ENCODE results near the gene MC1R. TPM values are rescaled to one million over a fixed set of nuclear protein-coding genes. Genes with fewer than 3 reads are reported as not detected.

MC1R gene
- total RNA-seq, 2 experiments from 2014 or later: 1.2 to 2.0 TPM

- no peak for ATAC-seq
- H3K4me3 Mint-ChIP-seq: no peak overlapping the region
- ChIA-PET CTCF (interaction anchor here (0.6 to 1.3 kb wide), 3 partner anchors 12 to 1036 kb away, joined by 3 to 6 read pairs (median 4); no protein-coding TSS in a partner anchor), POLR2A (no interaction called here)
- no peaks in the 10 kb centered on the region for H3K27me3 Mint-ChIP-seq
- peaks cover 26% of the 10 kb centered on the region for H3K36me3 Mint-ChIP-seq (ENCODE audit: low read depth)
- intact Hi-C loops (cut with DNase I, micrococcal nuclease): no loop called here
- H3K27ac Mint-ChIP-seq: no peak overlapping the region
- DNase-seq: no peak
- H3K4me1 Mint-ChIP-seq: no peaks in the 10 kb centered on the region
- no peaks in the 10 kb centered on the region for H3K9me3 Mint-ChIP-seq (ENCODE audit: low read depth)
Observed at GRCh38 chr16:89898201-89898967, 20.3 kb upstream of the MC1R start.

DNA sequence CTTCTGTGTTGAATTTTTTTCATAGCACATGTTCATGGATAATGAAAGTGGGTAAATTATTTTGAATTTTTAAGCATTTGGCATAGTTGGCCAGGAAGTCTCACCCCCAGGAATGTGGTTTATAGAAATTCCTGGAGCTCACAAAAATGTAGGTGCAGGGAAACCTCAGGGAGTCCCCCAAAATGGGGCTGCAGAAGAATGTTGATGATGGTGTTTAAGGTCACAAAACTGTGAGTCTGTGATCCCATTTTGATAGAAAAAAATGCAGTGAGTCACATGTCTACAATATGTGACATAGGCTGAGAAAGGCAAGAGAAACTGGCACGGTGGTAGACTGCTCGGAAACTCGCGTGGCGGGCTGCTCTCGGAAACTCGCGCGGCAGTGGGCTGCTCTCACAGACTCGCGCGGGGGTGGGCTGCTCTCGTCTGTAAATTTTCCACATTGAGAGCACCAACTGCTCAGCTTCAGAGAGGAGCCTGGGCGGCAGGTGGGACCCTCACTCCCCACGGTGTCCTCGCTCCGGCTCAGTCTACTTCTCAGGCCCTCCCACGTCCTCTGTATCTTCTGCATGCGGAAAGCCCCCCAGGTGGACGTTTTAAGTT lies 18.7 kb upstream of the MC1R start:
- CTCF ChIA-PET: interaction anchor here (1.4 kb wide), 1 partner anchor 10 kb away, joined by 4 read pairs; no protein-coding TSS in a partner anchor
- no peak for ATAC-seq

GRCh38 chr16:89900885-89901284 lies 17.8 kb upstream of the MC1R start:
- ATAC-seq (no peak), DNase-seq (no peak)
- no peaks in the 10 kb centered on the region for H3K4me1 Mint-ChIP-seq
- intact Hi-C loops (cut with DNase I, micrococcal nuclease): no loop called here
- H3K36me3 Mint-ChIP-seq (ENCODE audit: low read depth): peaks cover 21% of the 10 kb centered on the region
- no peaks in the 10 kb centered on the region for H3K27me3 Mint-ChIP-seq
- no peak overlapping the region for H3K4me3 Mint-ChIP-seq
- H3K27ac Mint-ChIP-seq: no peak overlapping the region
- POLR2A ChIA-PET: no interaction called here
- CTCF ChIA-PET: interaction anchor here (1.4 kb wide), 1 partner anchor 9 kb away, joined by 4 read pairs; no protein-coding TSS in a partner anchor
- H3K9me3 Mint-ChIP-seq (ENCODE audit: low read depth): no peaks in the 10 kb centered on the region

More for the DNA sequence above, 18.7 kb upstream of the MC1R start:
- POLR2A ChIA-PET: no interaction called here
- H3K9me3 Mint-ChIP-seq (ENCODE audit: low read depth): no peaks in the 10 kb centered on the region
- H3K27me3 Mint-ChIP-seq: no peaks in the 10 kb centered on the region
- no peaks in the 10 kb centered on the region for H3K4me1 Mint-ChIP-seq
- intact Hi-C loops (cut with DNase I, micrococcal nuclease): no loop called here
- peaks cover 26% of the 10 kb centered on the region for H3K36me3 Mint-ChIP-seq (ENCODE audit: low read depth)
- DNase-seq: no peak
- no peak overlapping the region for H3K4me3 Mint-ChIP-seq
- no peak overlapping the region for H3K27ac Mint-ChIP-seq

- peaks cover 25% of the 10 kb centered on the region for H3K36me3 Mint-ChIP-seq (ENCODE audit: low read depth)
- no peaks in the 10 kb centered on the region for H3K4me1 Mint-ChIP-seq
- ATAC-seq (no peak), DNase-seq (no peak)
- CTCF ChIA-PET: no interaction called here
- intact Hi-C loops (cut with DNase I, micrococcal nuclease): no loop called here
- H3K4me3 Mint-ChIP-seq: no peak overlapping the region
- no peak overlapping the region for H3K27ac Mint-ChIP-seq
- POLR2A ChIA-PET: no interaction called here
- no peaks in the 10 kb centered on the region for H3K9me3 Mint-ChIP-seq (ENCODE audit: low read depth)
- no peaks in the 10 kb centered on the region for H3K27me3 Mint-ChIP-seq
Observed at GRCh38 chr16:89902980-89903379, 15.7 kb upstream of the MC1R start.

DNA sequence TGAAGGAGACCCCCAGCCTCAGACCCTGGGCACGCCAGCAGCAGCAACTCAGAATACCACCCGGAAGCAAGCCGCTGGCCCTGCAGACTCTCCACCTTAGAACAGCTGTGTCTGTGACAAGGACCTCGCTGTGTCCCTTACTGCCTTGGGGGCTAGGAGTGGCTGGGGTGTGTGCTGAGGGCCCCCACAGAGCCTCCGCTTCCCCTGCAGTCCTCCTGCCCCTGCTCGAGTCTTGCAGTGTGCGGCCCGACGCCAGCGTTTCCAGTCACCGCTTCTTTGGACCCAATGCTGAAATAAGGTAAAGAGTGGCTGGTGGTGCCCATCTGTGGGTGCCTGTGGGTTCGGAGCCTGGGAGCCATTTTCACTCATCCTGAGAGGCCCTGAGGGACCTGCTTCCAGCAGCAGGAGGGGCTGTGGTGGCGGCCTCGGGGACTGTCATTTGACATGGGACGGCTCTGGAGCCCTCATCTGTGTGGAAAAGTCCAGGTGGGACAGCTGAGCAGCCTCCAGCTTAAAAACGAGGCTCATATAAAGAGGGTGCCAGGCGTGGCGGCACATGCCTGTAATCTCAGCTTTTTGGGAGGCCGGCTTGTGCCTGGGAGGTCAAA lies 14.7 kb upstream of the MC1R start:
- H3K9me3 Mint-ChIP-seq (ENCODE audit: low read depth): no peaks in the 10 kb centered on the region
- peaks cover 25% of the 10 kb centered on the region for H3K36me3 Mint-ChIP-seq (ENCODE audit: low read depth)
- DNase-seq (no peak), ATAC-seq (no peak)
- H3K27me3 Mint-ChIP-seq: no peaks in the 10 kb centered on the region
- ChIA-PET POLR2A (no interaction called here), CTCF (no interaction called here)
- H3K4me3 Mint-ChIP-seq: no peak overlapping the region
- no peaks in the 10 kb centered on the region for H3K4me1 Mint-ChIP-seq
- intact Hi-C loops (cut with DNase I, micrococcal nuclease): no loop called here
- H3K27ac Mint-ChIP-seq: no peak overlapping the region

DNA sequence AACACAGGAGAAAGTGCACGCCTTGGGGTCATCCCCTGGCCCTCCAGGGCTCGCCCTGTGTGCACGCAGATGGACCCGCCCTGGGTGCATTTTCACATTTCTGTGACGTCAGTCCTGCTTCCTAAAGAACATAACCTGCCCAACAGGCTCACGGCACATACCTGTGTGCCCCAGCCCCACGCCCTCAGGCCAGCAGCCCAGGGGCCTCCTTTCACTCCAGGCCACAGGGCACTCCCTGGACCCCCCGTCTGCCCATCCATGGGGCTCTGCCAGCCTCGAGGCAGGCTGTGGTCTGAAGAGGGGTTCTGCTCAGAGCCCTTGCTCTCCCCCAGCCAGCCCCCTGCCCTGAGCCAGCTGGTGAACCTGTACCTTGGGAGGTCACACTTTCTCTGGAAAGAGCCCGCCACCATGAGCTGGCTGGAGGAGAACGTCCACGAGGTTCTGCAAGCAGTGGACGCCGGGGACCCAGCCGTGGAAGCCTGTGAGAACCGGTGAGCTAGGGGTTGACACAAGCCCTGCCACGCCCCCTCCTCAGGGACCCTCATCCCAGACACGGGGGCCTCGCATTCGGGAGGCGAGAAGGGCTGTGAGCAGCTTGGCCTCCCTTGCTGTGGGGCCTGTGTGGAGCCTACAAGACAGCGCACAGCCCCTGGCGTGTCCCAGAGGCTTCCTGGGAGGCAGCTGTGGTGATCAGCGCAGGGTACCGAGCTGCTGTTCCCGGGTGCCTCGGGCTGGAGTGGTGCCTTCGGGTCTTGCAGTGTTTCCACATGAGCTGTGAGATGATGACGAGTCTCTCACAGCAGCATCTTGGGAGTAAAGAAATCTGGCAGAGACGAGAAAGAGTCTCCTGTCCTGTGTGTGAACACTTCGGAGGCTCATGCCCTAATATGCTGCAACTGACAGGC lies 13.8 kb upstream of the MC1R start:
- ChIA-PET POLR2A (no interaction called here), CTCF (no interaction called here)
- intact Hi-C loops (cut with DNase I, micrococcal nuclease): no loop called here
- Mint-ChIP-seq H3K9me3 (ENCODE audit: low read depth) (no peaks in the 10 kb centered on the region), H3K4me1 (no peaks in the 10 kb centered on the region), H3K27me3 (no peaks in the 10 kb centered on the region), H3K4me3 (no peak overlapping the region), H3K36me3 (ENCODE audit: low read depth) (peaks cover 22% of the 10 kb centered on the region), H3K27ac (no peak overlapping the region)
- DNase-seq (no peak), ATAC-seq (no peak)

- no peaks in the 10 kb centered on the region for H3K9me3 Mint-ChIP-seq (ENCODE audit: low read depth)
Observed at GRCh38 chr16:89905511-89906139, 13.0 kb upstream of the MC1R start.

DNA sequence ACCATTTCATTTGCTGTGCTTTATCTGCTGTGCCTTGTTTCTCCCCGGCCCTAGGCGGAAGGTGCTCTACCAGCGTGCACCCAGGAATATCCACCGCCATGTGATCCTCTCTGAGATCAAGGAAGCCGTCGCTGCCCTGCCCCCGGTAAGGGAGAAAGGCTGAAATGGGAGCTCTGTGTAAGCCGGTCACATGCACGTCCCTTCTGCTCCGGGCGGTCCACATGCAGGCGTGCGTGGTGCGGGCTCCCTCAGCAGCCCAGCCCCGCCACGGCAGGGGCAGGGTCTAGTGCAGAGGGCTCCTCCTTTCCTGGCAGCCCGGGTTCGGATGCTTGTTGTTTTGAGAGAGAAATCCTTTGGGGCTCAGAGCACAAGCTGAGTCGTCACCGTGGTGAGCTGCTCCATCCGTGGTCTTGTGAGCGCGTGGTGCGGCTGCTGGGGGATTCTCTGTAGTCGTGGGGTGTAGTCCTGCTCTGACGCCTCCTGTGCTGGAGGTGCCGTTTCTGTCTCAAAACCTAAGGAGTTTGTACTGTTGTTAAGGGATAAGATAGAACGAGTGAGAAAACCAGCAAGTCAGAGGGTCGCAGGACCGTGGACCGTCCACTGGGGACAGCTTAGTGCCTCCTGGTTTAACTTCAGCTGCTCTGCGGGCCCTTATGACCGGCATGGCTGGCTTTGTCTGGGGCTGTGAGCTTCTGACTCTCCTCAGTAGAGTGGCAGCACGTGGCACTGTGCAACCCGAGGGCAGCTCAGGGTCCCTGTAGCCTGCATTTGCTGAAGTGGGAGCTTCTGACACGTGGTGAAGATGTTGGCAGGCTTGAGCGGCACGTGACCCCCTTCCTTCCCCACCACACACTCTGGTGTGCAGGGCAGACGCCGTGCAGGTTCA lies 12.3 kb upstream of the MC1R start:
- POLR2A ChIA-PET: no interaction called here
- Mint-ChIP-seq H3K27ac (no peak overlapping the region), H3K27me3 (no peaks in the 10 kb centered on the region), H3K4me1 (no peaks in the 10 kb centered on the region), H3K9me3 (ENCODE audit: low read depth) (no peaks in the 10 kb centered on the region), H3K36me3 (ENCODE audit: low read depth) (peaks cover 26% of the 10 kb centered on the region), H3K4me3 (no peak overlapping the region)
- CTCF ChIA-PET: interaction anchor here (0.6 to 0.8 kb wide), 4 partner anchors 12 to 131 kb away, joined by 3 to 5 read pairs (median 3); partner anchors contain the start of genes MC1R and TUBB3
- intact Hi-C loops (cut with DNase I, micrococcal nuclease): no loop called here
- ATAC-seq (no peak), DNase-seq (no peak)

More at GRCh38 chr16:89905511-89906139, 13.0 kb upstream of the MC1R start:
- Mint-ChIP-seq H3K27me3 (no peaks in the 10 kb centered on the region), H3K4me3 (no peak overlapping the region), H3K4me1 (no peaks in the 10 kb centered on the region), H3K27ac (no peak overlapping the region), H3K36me3 (ENCODE audit: low read depth) (peaks cover 23% of the 10 kb centered on the region)
- DNase-seq: no peak
- no peak for ATAC-seq
- ChIA-PET POLR2A (no interaction called here), CTCF (no interaction called here)
- intact Hi-C loops (cut with DNase I, micrococcal nuclease): no loop called here

DNA sequence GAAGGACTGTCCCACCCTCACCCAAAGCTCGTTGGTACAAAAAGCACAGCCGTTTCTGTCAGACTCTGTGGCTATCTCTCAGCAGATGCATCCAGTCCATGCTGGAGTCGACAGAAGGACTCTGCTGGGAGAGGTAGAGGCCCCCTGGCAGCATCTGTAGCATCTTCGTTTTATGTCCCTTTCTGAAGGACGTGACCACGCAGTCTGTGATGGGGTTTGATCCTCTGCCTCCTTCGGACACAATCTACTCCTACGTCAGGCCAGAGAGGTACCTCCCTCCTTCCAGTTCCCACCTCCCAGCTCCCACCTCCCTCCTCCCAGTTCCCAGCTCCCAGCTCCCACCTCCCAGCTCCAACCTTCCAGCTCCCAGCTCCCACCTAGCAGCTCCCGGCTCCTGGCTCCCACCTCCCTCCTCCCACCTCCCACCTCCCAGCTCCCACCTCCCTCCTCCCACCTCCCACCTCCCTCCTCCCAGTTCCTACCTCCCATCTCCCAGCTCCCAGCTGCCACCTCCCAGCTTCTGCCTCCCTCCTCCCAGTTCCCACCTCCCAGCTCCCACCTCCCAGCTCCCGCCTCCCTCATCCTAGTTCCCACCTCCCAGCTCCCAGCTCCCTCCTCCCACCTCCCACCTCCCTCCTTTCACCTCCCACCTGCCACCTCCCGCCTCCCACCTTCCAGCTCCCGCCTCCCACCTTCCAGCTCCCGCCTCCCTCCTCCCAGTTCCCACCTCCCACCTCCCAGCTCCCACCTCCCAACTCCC lies 11.4 kb upstream of the MC1R start:
- ChIA-PET CTCF (interaction anchor here (0.6 to 1.4 kb wide), 5 partner anchors 16 to 201 kb away, joined by 3 to 5 read pairs (median 3); partner anchors contain the start of gene TUBB3), POLR2A (interaction anchor here (0.6 kb wide), 1 partner anchor 545 kb away, joined by 3 read pairs; no protein-coding TSS in a partner anchor)
- peaks cover 28% of the 10 kb centered on the region for H3K36me3 Mint-ChIP-seq (ENCODE audit: low read depth)
- intact Hi-C loops (cut with DNase I, micrococcal nuclease): no loop called here
- no peaks in the 10 kb centered on the region for H3K4me1 Mint-ChIP-seq
- DNase-seq: no peak
- H3K4me3 Mint-ChIP-seq: no peak overlapping the region
- H3K27me3 Mint-ChIP-seq: no peaks in the 10 kb centered on the region
- H3K9me3 Mint-ChIP-seq (ENCODE audit: low read depth): no peaks in the 10 kb centered on the region
- ATAC-seq: no peak
- H3K27ac Mint-ChIP-seq: no peak overlapping the region

GRCh38 chr16:89908236-89908635 lies 10.4 kb upstream of the MC1R start:
- H3K27ac Mint-ChIP-seq: no peak overlapping the region
- DNase-seq (no peak), ATAC-seq (no peak)
- intact Hi-C loops (cut with DNase I, micrococcal nuclease): no loop called here
- H3K4me3 Mint-ChIP-seq: no peak overlapping the region
- POLR2A ChIA-PET: no interaction called here
- CTCF ChIA-PET: interaction anchor here (0.6 to 1.4 kb wide), 3 partner anchors 130 to 206 kb away, joined by 3 read pairs; no protein-coding TSS in a partner anchor
- H3K27me3 Mint-ChIP-seq: no peaks in the 10 kb centered on the region
- H3K9me3 Mint-ChIP-seq (ENCODE audit: low read depth): no peaks in the 10 kb centered on the region
- peaks cover 27% of the 10 kb centered on the region for H3K36me3 Mint-ChIP-seq (ENCODE audit: low read depth)
- H3K4me1 Mint-ChIP-seq: no peaks in the 10 kb centered on the region

All from activated CD4-positive, alpha-beta T cell treated with anti-CD3 and anti-CD28 coated beads for 36 hours (primary cell).